ENCODE data around the gene NTRK3.

DNA sequence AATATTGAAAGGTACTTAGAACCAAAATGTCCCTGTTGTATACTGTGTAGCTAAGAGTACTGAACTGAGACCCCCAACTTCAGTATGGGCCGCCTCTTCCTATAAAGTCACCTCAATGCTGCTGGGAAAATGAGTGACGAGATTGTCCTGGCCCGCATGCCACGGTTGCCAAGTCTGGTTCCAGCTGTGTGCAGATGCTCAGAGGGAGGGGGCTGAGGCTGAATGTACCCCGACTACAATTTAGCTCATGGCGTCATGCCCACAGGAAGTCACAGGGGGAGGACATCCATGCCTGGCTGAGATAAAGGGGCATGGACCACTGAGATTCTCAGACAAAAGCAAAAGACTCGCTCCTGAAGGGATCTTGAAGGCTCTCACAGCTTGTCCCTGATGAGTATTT is 271.1 kb downstream of the NTRK3 start:
- TF ChIP-seq, protein P1, sequence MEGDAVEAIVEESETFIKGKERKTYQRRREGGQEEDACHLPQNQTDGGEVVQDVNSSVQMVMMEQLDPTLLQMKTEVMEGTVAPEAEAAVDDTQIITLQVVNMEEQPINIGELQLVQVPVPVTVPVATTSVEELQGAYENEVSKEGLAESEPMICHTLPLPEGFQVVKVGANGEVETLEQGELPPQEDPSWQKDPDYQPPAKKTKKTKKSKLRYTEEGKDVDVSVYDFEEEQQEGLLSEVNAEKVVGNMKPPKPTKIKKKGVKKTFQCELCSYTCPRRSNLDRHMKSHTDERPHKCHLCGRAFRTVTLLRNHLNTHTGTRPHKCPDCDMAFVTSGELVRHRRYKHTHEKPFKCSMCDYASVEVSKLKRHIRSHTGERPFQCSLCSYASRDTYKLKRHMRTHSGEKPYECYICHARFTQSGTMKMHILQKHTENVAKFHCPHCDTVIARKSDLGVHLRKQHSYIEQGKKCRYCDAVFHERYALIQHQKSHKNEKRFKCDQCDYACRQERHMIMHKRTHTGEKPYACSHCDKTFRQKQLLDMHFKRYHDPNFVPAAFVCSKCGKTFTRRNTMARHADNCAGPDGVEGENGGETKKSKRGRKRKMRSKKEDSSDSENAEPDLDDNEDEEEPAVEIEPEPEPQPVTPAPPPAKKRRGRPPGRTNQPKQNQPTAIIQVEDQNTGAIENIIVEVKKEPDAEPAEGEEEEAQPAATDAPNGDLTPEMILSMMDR (IDR thresholded peaks at IDR 0.05): no peak
- TF ChIP-seq POLR2A (IDR thresholded peaks at IDR 0.05): no peak
